GM21825 (cell line): Measurements from ENCODE around the gene TMEM238L.

Source experiments
- ATAC-seq: cut with Tn5 transposase; IDR thresholded peaks from one replicate; pipeline ENCODE4 v1.9.1; 2021; ENCODE audit warnings: mild to moderate bottlenecking, moderate library complexity; ENCODE audit not compliant: unreplicated experiment

Gene TMEM238L

GRCh38 chr17:10775740-10776356 lies 28.1 kb downstream of the TMEM238L start:
- ATAC-seq, result no peak

- no peak for ATAC-seq
Measured at GRCh38 chr17:10775058-10775457, 28.8 kb downstream of the TMEM238L start.

DNA sequence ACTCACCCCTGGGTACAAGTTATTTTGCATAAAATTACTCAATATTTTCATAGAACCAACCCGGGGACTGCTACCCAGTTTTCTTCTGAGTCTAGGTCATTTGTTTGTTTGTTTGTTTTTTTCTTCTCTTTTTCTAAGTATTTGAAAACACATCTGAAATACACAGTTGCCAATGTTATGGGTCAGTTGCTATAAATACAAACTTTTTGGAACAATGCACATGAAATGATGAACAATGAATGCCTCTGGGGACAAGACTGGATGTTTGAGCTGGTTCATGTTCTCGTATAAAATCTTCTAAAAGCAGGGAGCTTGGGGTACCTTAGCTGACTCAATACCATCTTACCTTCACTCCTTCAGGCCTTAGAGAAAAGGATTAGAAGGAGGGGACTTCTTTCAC lies 30.5 kb downstream of the TMEM238L start:
- no peak for ATAC-seq

DNA sequence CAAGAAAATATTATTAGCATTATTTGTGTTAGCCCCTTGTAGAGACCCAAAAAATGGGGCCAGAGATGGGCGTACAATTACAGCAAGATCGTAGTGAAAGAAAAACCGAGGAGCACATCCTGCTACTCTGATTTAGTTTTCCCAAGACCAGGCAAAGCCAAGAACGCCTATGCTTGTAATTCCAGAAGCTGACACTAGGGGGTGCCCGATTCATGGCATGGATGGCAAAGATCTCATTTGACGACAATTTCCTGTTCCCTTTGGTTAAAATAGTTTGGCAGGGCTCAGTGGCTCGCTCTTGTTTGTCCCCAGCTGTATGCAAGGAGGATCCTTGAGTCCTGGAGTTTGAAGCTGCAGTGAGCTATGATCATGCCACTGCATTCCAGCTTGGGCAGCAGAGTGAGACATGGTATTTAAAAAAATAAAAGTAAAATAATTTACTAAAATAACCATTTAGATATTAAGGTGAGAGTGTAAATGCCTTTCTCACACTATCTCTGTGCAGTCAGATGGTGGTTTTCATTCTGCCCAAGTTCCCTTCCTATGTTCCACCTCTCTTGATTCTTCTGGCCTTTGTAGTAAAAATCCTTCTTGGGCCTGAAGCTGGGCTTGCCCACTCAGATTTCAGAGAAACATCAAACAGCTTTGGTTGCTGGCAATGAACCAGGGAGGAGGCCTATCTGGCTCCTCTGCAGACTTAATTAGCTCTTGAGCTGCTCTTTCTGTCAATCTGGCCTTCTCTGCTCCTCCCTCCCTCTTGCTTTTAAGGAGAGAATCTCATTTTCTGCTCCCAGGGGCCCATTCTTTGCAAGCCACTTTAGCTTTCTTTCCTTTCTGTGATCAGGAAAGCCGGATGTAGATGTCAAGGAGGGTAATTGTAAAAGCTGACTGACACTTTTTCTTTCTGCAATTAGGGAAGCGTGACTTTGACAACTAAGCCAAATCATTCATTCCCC lies 31.2 kb downstream of the TMEM238L start:
- ATAC-seq, result no peak

GRCh38 chr17:10771148-10771547 lies 32.8 kb downstream of the TMEM238L start:
- ATAC-seq, result no peak

DNA sequence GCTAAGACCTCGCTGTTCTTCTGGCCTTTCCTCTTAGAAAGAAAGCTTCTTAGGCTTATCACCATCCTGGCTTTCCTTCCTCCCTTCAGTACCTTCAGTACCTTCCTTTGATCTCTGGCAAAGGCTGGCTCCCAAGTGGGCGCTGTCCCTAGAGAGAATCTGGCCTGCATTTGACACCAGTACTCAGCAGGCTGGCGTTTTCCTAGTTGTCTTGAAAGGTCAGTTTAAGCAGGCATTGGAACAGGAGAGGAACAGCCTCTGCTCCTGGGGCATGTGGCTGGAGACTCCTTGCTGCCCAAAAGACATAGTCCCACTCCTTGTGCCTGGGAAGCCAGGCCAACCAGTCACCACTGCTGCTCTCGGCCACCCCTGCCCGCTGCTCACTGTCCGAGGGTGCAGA lies 34.1 kb downstream of the TMEM238L start:
- ATAC-seq, result no peak

DNA sequence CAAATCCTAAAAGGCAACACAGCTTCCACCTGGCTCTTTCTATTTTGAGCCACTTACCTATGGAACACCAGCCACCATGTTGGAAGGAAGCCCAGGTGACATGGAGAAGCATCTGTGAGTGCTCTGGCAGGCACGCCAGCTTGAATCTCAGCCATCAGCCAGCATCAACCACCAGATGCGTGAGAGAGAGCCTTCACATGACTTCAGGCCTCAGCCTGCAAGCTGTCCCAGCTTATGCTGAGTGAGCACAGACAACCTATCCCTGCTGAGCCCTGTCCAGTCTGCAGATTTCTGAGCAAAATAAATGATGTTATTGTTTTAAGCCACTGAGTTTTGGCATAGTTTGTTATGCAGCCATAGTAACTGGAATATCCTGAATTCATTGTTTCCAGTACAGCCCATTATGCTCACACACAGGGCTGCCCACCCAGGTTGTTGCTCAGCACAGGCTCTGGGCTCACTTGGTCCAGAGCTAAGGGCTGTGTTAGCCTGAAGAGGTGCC lies 35.1 kb downstream of the TMEM238L start:
- ATAC-seq, result no peak

- no peak for ATAC-seq
Measured at GRCh38 chr17:10767232-10767631, 36.7 kb downstream of the TMEM238L start.

DNA sequence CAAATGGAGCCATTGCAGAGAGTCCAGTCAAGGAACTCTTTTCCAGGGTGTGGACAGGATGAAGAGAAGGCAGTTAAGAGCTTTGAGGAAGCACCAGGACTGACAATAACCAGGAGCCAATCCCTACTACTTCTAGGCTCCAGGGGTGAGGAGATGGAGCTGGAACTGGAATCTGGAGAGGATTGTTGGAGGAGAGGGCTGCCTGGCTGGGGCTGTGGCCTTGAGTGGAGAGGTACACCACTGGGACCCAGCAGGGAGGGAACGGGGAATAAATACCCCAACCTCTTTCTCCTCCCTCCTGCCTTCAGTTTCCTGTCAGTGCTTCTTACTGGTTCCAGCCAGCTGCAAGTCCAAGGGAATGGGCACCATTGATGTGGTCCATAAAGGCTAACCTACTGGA lies 41.9 kb downstream of the TMEM238L start:
- no peak for ATAC-seq

- ATAC-seq, result no peak
Measured at GRCh38 chr17:10761281-10761680, 42.6 kb downstream of the TMEM238L start.

DNA sequence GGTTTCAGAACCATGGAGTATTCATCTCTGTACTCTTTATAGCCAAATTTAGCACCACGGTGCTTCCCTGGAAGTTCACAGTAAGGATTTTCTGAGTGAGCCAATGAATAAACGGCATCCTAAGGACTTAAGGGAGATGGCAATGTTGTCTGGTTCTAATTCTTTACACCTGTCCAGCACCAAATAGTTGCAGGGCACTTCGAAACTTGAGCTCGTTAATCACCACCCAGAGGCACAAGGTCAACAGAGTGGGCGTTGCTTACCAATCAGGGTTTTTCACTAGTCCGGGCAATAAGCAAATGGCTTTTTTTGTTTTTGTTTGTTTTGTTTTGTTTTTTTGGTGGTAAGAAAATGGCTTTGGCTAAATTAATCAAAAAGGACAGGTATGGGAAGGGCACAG lies 45.8 kb downstream of the TMEM238L start:
- ATAC-seq, result no peak

DNA sequence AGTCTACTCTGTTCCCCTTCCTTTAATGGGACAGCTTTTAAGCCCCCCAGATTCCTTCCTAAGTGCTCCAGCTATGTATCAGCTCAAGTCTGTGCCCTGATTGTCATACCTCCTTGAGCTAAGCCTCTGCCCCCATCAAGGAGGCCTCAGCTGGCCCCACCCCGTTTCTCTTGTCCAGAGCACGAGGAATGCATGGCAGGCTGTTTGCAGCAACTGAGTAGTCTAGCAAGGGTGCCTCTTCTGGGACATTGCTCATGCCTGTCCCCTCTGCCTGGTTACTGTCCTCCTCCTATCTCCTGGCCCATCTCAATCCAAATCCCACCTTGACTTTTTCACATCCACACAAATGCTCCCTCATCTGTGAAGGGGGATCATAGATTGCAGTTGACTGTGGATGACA lies 46.3 kb downstream of the TMEM238L start:
- ATAC-seq, result no peak

DNA sequence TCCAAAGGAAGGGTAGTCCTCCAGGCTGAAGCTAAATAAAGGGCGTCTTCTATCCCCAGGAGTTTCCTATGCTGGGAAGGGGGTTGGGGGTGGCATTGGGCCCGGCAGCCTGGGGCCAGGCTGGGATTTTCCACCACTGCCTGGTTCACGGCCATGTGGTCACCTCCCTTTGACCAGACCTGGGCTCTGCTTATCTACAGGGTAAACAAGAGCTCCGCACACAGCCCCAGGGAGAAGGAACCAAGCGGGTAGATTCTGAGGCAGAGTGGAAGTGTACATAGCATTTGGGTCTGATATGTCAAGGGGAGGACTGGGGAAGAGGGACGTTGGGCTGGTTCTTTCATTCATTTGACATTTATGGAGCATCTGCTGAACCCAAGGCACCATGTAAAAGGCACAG lies 46.8 kb downstream of the TMEM238L start:
- ATAC-seq, result no peak

DNA sequence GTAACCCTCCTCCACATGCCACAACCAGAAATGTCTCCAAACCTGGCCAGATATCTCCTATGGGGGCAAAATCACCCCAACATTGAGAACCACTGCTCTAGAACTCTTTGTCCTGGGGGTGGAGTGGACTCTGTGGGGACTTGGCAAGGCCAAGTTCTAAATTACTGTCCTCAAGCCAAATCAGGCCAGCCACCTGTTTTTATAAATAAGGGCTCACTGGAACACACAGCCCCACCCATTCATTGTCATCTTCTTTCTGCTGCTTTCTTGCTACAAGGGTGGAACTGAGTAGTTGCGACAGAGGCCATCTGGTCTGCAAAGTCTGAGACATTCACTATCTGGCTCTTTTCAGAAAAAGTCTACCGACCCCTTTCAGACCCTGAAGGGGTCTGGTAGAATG lies 47.3 kb downstream of the TMEM238L start:
- no peak for ATAC-seq

DNA sequence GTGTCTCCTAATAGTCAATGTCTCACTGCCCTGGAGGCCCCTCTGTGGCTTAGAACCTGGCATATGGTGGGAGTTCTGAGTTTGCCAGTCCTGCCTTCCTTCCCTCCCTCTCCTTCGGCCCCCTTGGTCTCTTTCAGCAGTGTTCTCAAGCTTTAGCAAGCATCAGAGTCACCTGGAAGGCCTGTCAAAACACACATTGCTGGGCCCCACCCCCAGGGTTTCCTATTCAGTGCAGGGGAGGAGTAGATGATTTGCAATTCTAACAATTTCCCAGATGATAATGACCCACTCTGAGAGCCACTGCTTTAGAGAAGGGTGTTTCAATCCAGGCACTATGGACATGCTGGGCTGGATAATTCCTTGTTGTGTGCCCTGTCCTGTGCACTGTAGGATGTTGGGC lies 47.7 kb downstream of the TMEM238L start:
- ATAC-seq, result no peak

GRCh38 chr17:10755592-10756127 lies 48.2 kb downstream of the TMEM238L start:
- no peak for ATAC-seq

- no peak for ATAC-seq
Measured at GRCh38 chr17:10754861-10755591, 48.9 kb downstream of the TMEM238L start.

GRCh38 chr17:10754109-10754508 lies 49.8 kb downstream of the TMEM238L start:
- ATAC-seq, result no peak

- ATAC-seq, result no peak
Measured at GRCh38 chr17:10752696-10753095, 51.2 kb downstream of the TMEM238L start.

GRCh38 chr17:10751563-10751962 lies 52.3 kb downstream of the TMEM238L start:
- no peak for ATAC-seq

GRCh38 chr17:10750210-10750609 lies 53.7 kb downstream of the TMEM238L start:
- ATAC-seq, result no peak
